Body of pancreas (tissue), 4 donors: ENCODE measurements around the gene ZSCAN5C. TPM values are rescaled to one million over a fixed set of nuclear protein-coding genes. Genes with fewer than 3 reads are reported as not detected.
A peak's percentile ranks its signal among the peaks of the same experiment; 100 is the strongest.

Experiments used
- ATAC-seq: fragments of 150-250 bp; one replicate; pipeline ENCODE4 v1.9.1; 2016
- DNase-seq, 4 donors: peaks; one replicate each; pipeline ENCODE4 v3.0.0-alpha.2; 2019
- H3K27ac ChIP-seq, 4 donors: fragments of 200-600 bp; sonication (generic); 1 replicate in 3 of 4; 2 replicates in 1 of 4; pipeline versions ENCODE4 v1.5.1 to v1.6.1; 2016 to 2019; ENCODE audit warnings: mild to moderate bottlenecking in 1 of 4, mixed read lengths in 1 of 4, moderate library complexity in 1 of 4
- H3K27me3 ChIP-seq, 2 donors: fragments of 200-600 bp; sonication (generic); one replicate each; pipeline ENCODE4 v1.6.0; 2016; ENCODE audit warnings: mild to moderate bottlenecking in 1 of 2
- H3K36me3 ChIP-seq, 2 donors: fragments of 200-600 bp; sonication (generic); replicated peaks in 1 of 2; 2 replicates each; pipeline ENCODE4 v1.5.1; 2016; ENCODE audit warnings: low read depth in 2 of 2; ENCODE audit not compliant: insufficient read depth in 1 of 2
- H3K4me1 ChIP-seq: fragments of 200-600 bp; sonication (generic); one replicate; pipeline ENCODE4 v1.6.0; 2016
- H3K4me3 ChIP-seq, 2 donors: fragments of 200-600 bp; sonication (generic); 1 replicate in 1 of 2; 2 replicates in 1 of 2; pipeline ENCODE4 v1.5.1; 2016 to 2019
- H3K9me3 ChIP-seq, 3 donors: fragments of 200-600 bp; sonication (generic); 1 replicate in 2 of 3; 2 replicates in 1 of 3; pipeline ENCODE4 v1.5.1; 2016
- CTCF ChIP-seq, 7 experiments: fragments of 450-650 bp in 4 of 7; fragments of 200-600 bp in 3 of 7; sonication (generic) in 3 of 7; IDR thresholded peaks; one replicate each; pipeline ENCODE4 v1.5.1; 2016 to 2019; ENCODE audit warnings: antibody characterized with exemption in 7 of 7
- POLR2A ChIP-seq, 3 donors: fragments of 450-650 bp; IDR thresholded peaks; one replicate each; pipeline ENCODE4 v1.6.1; 2016; ENCODE audit warnings: antibody characterized with exemption in 3 of 3, mild to moderate bottlenecking in 2 of 3
- WGBS, 2 donors: methylation state at CpG; one replicate each; pipeline ENCODE4 v1.1.5; 2017; 5-methylcytosine and 5-hydroxymethylcytosine counted together
- intact Hi-C: fragments of 100-400 bp; cut with DNase I; formaldehyde crosslinking; loops from one replicate; pipeline ENCODE4 v1.15.1; 2023
- total RNA-seq, 2 donors: library from RNA; depleted of rRNA; stranded (reverse); fragments of >200 nt; gene quantifications; one replicate each; pipeline ENCODE4 v1.1.0, GENCODE V29; 2016

Gene ZSCAN5C
- total RNA-seq, 2 donors from 2014 or later: not detected

- 32 to 39% methylated on average over 10 of the region's 10 CpGs for WGBS, 2 donors
- Histone ChIP-seq H3K27ac (no peak overlapping the region), H3K4me3 (no peak overlapping the region), H3K4me1 (no peaks in the 10 kb centered on the region), H3K27me3 (no peaks in the 10 kb centered on the region), H3K9me3 (no peaks in the 10 kb centered on the region), H3K36me3 (no peaks in the 10 kb centered on the region)
- intact Hi-C loops: loop anchor here (10.0 kb wide), 1 partner anchor 178 kb away; no protein-coding TSS in a partner anchor
- peak; percentile 82 for ATAC-seq
- peak; percentile 70 to 84 (median 77) for TF ChIP-seq CTCF (IDR thresholded peaks at IDR 0.05)
- no peak for TF ChIP-seq POLR2A (IDR thresholded peaks at IDR 0.05)
- peak; percentile 82 to 86 (median 84) for DNase-seq
Observed at GRCh38 chr19:56252699-56253422, 50.8 kb downstream of the ZSCAN5C start.

- WGBS, 2 donors: 45% methylated on average over 5 of the region's 5 CpGs
- ATAC-seq (peak; percentile 21), DNase-seq (no peak)
- H3K36me3 ChIP-seq: no peaks in the 10 kb centered on the region
- H3K27me3 ChIP-seq: no peaks in the 10 kb centered on the region
- H3K4me1 ChIP-seq: no peaks in the 10 kb centered on the region
- intact Hi-C loops: loop anchor here (10.0 kb wide), 1 partner anchor 179 kb away; no protein-coding TSS in a partner anchor
- peak in 4 of 7 experiments; percentile 29 to 36 (median 30) for TF ChIP-seq CTCF (IDR thresholded peaks at IDR 0.05)
- TF ChIP-seq POLR2A (IDR thresholded peaks at IDR 0.05): no peak
- H3K27ac ChIP-seq: no peak overlapping the region
- no peak overlapping the region for H3K4me3 ChIP-seq
- H3K9me3 ChIP-seq: no peaks in the 10 kb centered on the region
Observed at GRCh38 chr19:56253737-56254136, 51.7 kb downstream of the ZSCAN5C start.

- no peak for DNase-seq
- intact Hi-C loops: loop anchor here (10.0 kb wide), 1 partner anchor 183 kb away; no protein-coding TSS in a partner anchor
- no peak for TF ChIP-seq POLR2A (IDR thresholded peaks at IDR 0.05)
- TF ChIP-seq CTCF (IDR thresholded peaks at IDR 0.05): no peak
- H3K4me3 ChIP-seq: no peak overlapping the region
- H3K27me3 ChIP-seq: no peaks in the 10 kb centered on the region
- WGBS, 2 donors: 73 to 79% methylated on average over 12 of the region's 12 CpGs
- no peaks in the 10 kb centered on the region for H3K9me3 ChIP-seq
- no peak overlapping the region for H3K27ac ChIP-seq
- no peak for ATAC-seq
- no peaks in the 10 kb centered on the region for H3K36me3 ChIP-seq
- H3K4me1 ChIP-seq: no peaks in the 10 kb centered on the region
Observed at GRCh38 chr19:56258272-56258671, 56.2 kb downstream of the ZSCAN5C start.

Other genes starting within 250 kb of the ZSCAN5C start
- not detected for gene NLRP5, start 215.5 kb upstream of the ZSCAN5C start, total RNA-seq
- 10 to 100 TPM; 12.7 to 21.1 TPM for gene ZNF787, start 81.0 kb upstream of the ZSCAN5C start, total RNA-seq
- gene ZNF444, start 61.0 kb upstream of the ZSCAN5C start, total RNA-seq: 10 to 100 TPM; 50.3 to 95.9 TPM
- not detected for gene GALP, start 26.3 kb upstream of the ZSCAN5C start, total RNA-seq
- gene ZSCAN5B, start 4.5 kb upstream of the ZSCAN5C start, total RNA-seq: not detected
- gene EDDM13, start 70.5 kb downstream of the ZSCAN5C start, total RNA-seq: not detected
- gene ZSCAN5A, start 112.6 kb downstream of the ZSCAN5C start, total RNA-seq: 1 to 10 TPM; 4.9 to 7.3 TPM
- 1 to 10 TPM; 2.0 to 2.3 TPM for gene ZNF582, start 191.3 kb downstream of the ZSCAN5C start, total RNA-seq
- 1 to 10 TPM; 2.6 to 3.6 TPM for gene ZNF583, start 202.1 kb downstream of the ZSCAN5C start, total RNA-seq